Activated T-cell treated with anti-CD3 and anti-CD28 coated beads, Interleukin-2, amount 50 U/mL, for 48 hours (primary cell): ENCODE measurements around the gene PIGQ.
A peak's percentile ranks its signal among the peaks of the same experiment; 100 is the strongest.
"Not testable (repeated sequence)": the region's sequence is repeated elsewhere in the genome, so short reads cannot be mapped to it uniquely, and the experiment has no call there.

ENCODE experiments used
- DNase-seq, 2 experiments: peaks; one replicate each; pipeline ENCODE4 v3.0.0-alpha.2; 2020

The PIGQ gene

GRCh38 chr16:588889-589657, 19.3 kb downstream of the PIGQ start:
- peak; percentile 99 to 100 for DNase-seq

- peak; percentile 99 for DNase-seq
These were observed 20.0 kb downstream of the PIGQ start, which contains the start of gene RAB40C for GRCh38 chr16:589658-590187. RAB40C (plus strand) TSS chr16:590066; CDS start chr16:590292, 226 bp downstream.

GRCh38 chr16:590188-590814, 20.5 kb downstream of the PIGQ start:
- DNase-seq = no peak

- DNase-seq = no peak
These were observed 21.0 kb downstream of the PIGQ start for GRCh38 chr16:590815-591200.

GRCh38 chr16:591231-591630, 21.5 kb downstream of the PIGQ start:
- no peak for DNase-seq

GRCh38 chr16:591892-592517, 22.2 kb downstream of the PIGQ start:
- no peak for DNase-seq

GRCh38 chr16:592518-593306, 22.9 kb downstream of the PIGQ start:
- no peak for DNase-seq

- DNase-seq = no peak
These were observed 23.6 kb downstream of the PIGQ start for GRCh38 chr16:593406-593805.

- DNase-seq = no peak
These were observed 24.0 kb downstream of the PIGQ start for GRCh38 chr16:593807-594206.

GRCh38 chr16:595094-595528, 25.3 kb downstream of the PIGQ start:
- DNase-seq = no peak

GRCh38 chr16:595942-596735, 26.4 kb downstream of the PIGQ start:
- DNase-seq = no peak

- DNase-seq = no peak
These were observed 26.9 kb downstream of the PIGQ start for GRCh38 chr16:596736-597060.

- DNase-seq = not testable (repeated sequence)
These were observed 27.9 kb downstream of the PIGQ start for GRCh38 chr16:597655-598054.

GRCh38 chr16:598823-599739, 29.3 kb downstream of the PIGQ start:
- DNase-seq = no peak

GRCh38 chr16:600781-601180, 31.0 kb downstream of the PIGQ start:
- no peak for DNase-seq

- DNase-seq = no peak
These were observed 34.2 kb downstream of the PIGQ start for GRCh38 chr16:603933-604332.

- DNase-seq = no peak
These were observed 37.0 kb downstream of the PIGQ start for GRCh38 chr16:606656-607307.

GRCh38 chr16:608019-608418, 38.3 kb downstream of the PIGQ start:
- DNase-seq = peak; percentile 68 to 75

- DNase-seq = no peak
These were observed 39.5 kb downstream of the PIGQ start for GRCh38 chr16:609316-609715.

- DNase-seq = no peak
These were observed 40.2 kb downstream of the PIGQ start for GRCh38 chr16:609984-610383.
